Activated CD4-positive, alpha-beta T cell treated with anti-CD3 and anti-CD28 coated beads for 1 hour (primary cell): ENCODE measurements around the gene LPIN1.

Experiments used
- DNase-seq: peaks from one replicate; pipeline ENCODE4 v3.0.0-alpha.2; 2020

The LPIN1 gene

GRCh38 chr2:11872247-11872947, 126.0 kb downstream of the LPIN1 start:
- DNase-seq: no peak

GRCh38 chr2:11872948-11873269, 126.5 kb downstream of the LPIN1 start:
- no peak for DNase-seq

GRCh38 chr2:11873356-11874154, 127.1 kb downstream of the LPIN1 start:
- DNase-seq: no peak

GRCh38 chr2:11874861-11875260, 128.4 kb downstream of the LPIN1 start:
- no peak for DNase-seq

GRCh38 chr2:11875481-11875880, 129.0 kb downstream of the LPIN1 start:
- DNase-seq: no peak

GRCh38 chr2:11876436-11876835, 130.0 kb downstream of the LPIN1 start:
- no peak for DNase-seq

- DNase-seq: no peak
Measured at GRCh38 chr2:11876889-11877288, 130.5 kb downstream of the LPIN1 start.
